H1 (cell line): ENCODE data around the gene DNAJC16. TPM values are rescaled to one million over a fixed set of nuclear protein-coding genes. Genes with fewer than 3 reads are reported as not detected.

ENCODE experiments used
- CHD1 ChIP-seq: IDR thresholded peaks from 2 replicates; pipeline ENCODE4 v1.6.1; 2012; ENCODE audit warnings: low read depth, low read length, improper control_type of control experiment
- polyA plus RNA-seq, 7 experiments: library from polyadenylated mRNA; depleted of rRNA in 3 of 7; stranded (reverse) in 5 of 7; unstranded in 2 of 7; fragments of >200 nt in 5 of 7; fragments of 200-250 nt in 2 of 7; gene quantifications; 1 replicate in 5 of 7; 2 replicates in 1 of 7; 4 replicates in 1 of 7; pipeline versions ENCODE4 v1.2.1 to v1.2.3, GENCODE V29; 2011 to 2013; ENCODE audit warnings: missing spikeins in 2 of 7, mixed read lengths in 2 of 7
- total RNA-seq: library from RNA; stranded (reverse); fragmentation: NEBNext Ultra II Directional; extraction: Animal tissue kit (Norgen Biotek cat#: 25700); gene quantifications from 2 replicates; pipeline ENCODE4 v1.2.1, GENCODE V29; 2021

DNAJC16 gene
- total and polyA plus RNA-seq, 2 of the 8 experiments (the other 6 are each of a cell fraction or from before 2014, with no cell fraction given): 7.9 to 23.3 TPM

DNA sequence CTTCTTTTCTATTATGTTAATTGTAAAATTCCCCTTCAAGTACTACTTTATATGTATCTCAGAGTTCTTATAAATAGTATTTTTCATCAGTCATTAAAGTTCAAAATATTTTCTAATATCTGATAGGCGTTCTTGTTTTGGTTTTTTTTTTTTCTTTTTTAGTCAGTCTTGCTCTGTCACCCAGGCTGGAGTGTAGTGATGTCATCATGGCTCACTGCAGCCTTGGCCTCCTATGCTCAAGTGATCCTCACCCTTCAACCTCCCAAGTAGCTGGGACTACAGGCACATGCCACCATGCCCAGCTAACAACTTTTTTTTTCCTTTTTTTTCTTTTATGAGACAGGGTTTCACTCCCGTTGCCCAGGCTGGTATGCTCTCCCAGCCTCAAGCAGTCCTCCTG, 30.9 kb downstream of the DNAJC16 start (continued):
- no peak for TF ChIP-seq CHD1
